Myometrial cell (primary cell): ENCODE measurements around the gene ATP5MC3. TPM values are rescaled to one million over a fixed set of nuclear protein-coding genes. Genes with fewer than 3 reads are reported as not detected.

Experiments used
- total RNA-seq: library from RNA; depleted of rRNA; stranded (reverse); fragments of >200 nt; gene quantifications from 2 replicates; pipeline ENCODE4 v1.2.3, GENCODE V29; 2015

Gene ATP5MC3
- total RNA-seq, result 227 and 299 TPM in 2 replicates

GRCh38 chr2:175181104-175181876 lies at the start of gene ATP5MC3:
TSS of gene ATP5MC3 (minus strand) at chr2:175181710. CDS start at chr2:175181393, 317 bp downstream.

GRCh38 chr2:175167792-175168563 lies 13.5 kb downstream of the ATP5MC3 start, which contains the start of gene ATF2:
TSS of gene ATF2 (minus strand) at chr2:175168203. CDS start at chr2:175136443, 31,760 bp downstream.

Other genes starting within 250 kb of the ATP5MC3 start
- gene CHN1, start 176.3 kb downstream of the ATP5MC3 start, total RNA-seq, result 61.4 and 81.9 TPM in 2 replicates
- gene ATF2, start 13.5 kb downstream of the ATP5MC3 start, total RNA-seq, result 20.4 and 29.1 TPM in 2 replicates